ENCODE results near the gene PNLIPRP3.

Gene PNLIPRP3

GRCh38 chr10:116417821-116418220, 9.8 kb upstream of the PNLIPRP3 start:
- no peak overlapping the region for H3K9ac ChIP-seq (ENCODE audit: low read depth, low read length)

DNA sequence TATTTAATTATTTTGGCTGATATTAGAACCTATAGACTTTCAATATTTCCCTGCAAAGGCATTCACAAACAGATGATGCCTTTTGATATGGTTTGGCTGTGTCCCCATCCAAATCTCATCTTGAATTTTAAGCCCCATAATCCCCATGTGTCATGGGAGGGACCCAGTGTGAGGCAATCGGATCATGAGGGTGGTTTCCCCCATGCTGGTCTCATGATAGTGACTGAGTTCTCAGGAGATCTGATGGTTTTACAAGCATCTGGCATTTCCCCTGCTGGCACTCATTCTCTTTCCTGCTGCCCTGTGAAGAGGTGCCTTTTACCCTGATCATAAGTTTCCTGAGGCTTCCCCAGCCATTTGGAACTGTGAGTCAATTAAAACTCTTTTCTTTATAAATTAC, 9.3 kb upstream of the PNLIPRP3 start:
- Histone ChIP-seq H3K27me3 (ENCODE audit: control insufficient read depth, insufficient read depth, low read length) (no peaks in the 10 kb centered on the region), H3K4me3 (ENCODE audit: low read length) (no peak overlapping the region), H3K4me2 (ENCODE audit: low read length) (no peak overlapping the region), H3K9me3 (replicated peaks; ENCODE audit: low read length) (no peaks in the 10 kb centered on the region), H3K9ac (ENCODE audit: low read depth, low read length) (no peak overlapping the region), H3K4me1 (ENCODE audit: control insufficient read depth, insufficient read depth, low read length) (peaks cover 5% of the 10 kb centered on the region), H3K36me3 (ENCODE audit: insufficient read depth, low read length) (no peaks in the 10 kb centered on the region)

More at GRCh38 chr10:116417821-116418220, 9.8 kb upstream of the PNLIPRP3 start:
- H3K9me3 ChIP-seq (replicated peaks; ENCODE audit: low read length) = no peaks in the 10 kb centered on the region
- no peaks in the 10 kb centered on the region for H3K27me3 ChIP-seq (ENCODE audit: control insufficient read depth, insufficient read depth, low read length)
- no peaks in the 10 kb centered on the region for H3K36me3 ChIP-seq (ENCODE audit: insufficient read depth, low read length)
- peaks cover 5% of the 10 kb centered on the region for H3K4me1 ChIP-seq (ENCODE audit: control insufficient read depth, insufficient read depth, low read length)
- no peak overlapping the region for H3K4me3 ChIP-seq (ENCODE audit: low read length)
- H3K4me2 ChIP-seq (ENCODE audit: low read length) = no peak overlapping the region

- no peaks in the 10 kb centered on the region for H3K9me3 ChIP-seq (replicated peaks; ENCODE audit: low read length)
- H3K4me2 ChIP-seq (ENCODE audit: low read length) = no peak overlapping the region
- no peak overlapping the region for H3K9ac ChIP-seq (ENCODE audit: low read depth, low read length)
- H3K36me3 ChIP-seq (ENCODE audit: insufficient read depth, low read length) = no peaks in the 10 kb centered on the region
- no peaks in the 10 kb centered on the region for H3K27me3 ChIP-seq (ENCODE audit: control insufficient read depth, insufficient read depth, low read length)
- peaks cover 5% of the 10 kb centered on the region for H3K4me1 ChIP-seq (ENCODE audit: control insufficient read depth, insufficient read depth, low read length)
- H3K4me3 ChIP-seq (ENCODE audit: low read length) = no peak overlapping the region
Measured at GRCh38 chr10:116421815-116422214, 5.8 kb upstream of the PNLIPRP3 start.

- Histone ChIP-seq H3K9me3 (replicated peaks; ENCODE audit: low read length) (no peaks in the 10 kb centered on the region), H3K9ac (ENCODE audit: low read depth, low read length) (no peak overlapping the region), H3K4me2 (ENCODE audit: low read length) (no peak overlapping the region), H3K27me3 (ENCODE audit: control insufficient read depth, insufficient read depth, low read length) (no peaks in the 10 kb centered on the region), H3K4me1 (ENCODE audit: control insufficient read depth, insufficient read depth, low read length) (no peaks in the 10 kb centered on the region), H3K4me3 (ENCODE audit: low read length) (no peak overlapping the region), H3K36me3 (ENCODE audit: insufficient read depth, low read length) (no peaks in the 10 kb centered on the region)
Measured at GRCh38 chr10:116429288-116429977, 1.8 kb downstream of the PNLIPRP3 start.

DNA sequence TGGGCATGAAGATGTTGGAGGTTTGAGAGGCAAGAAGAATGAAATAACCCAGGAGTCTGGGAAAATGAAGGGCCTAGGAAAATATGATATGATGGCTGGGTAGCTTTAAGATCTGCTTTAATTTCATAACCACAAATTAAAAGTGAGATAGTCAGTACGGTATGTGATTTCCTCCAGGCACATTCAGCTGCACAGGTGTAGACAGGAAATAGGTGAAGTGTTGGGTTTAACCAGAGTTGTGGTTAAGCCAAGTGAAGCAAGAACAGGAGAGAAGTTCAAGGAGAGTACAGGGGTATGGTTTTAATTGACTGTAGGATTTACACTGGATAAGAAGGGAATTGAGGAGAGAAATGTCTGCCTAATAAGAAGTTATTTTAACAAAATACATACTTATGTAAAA, 2.6 kb downstream of the PNLIPRP3 start:
- Histone ChIP-seq H3K4me1 (ENCODE audit: control insufficient read depth, insufficient read depth, low read length) (no peaks in the 10 kb centered on the region), H3K4me3 (ENCODE audit: low read length) (no peak overlapping the region), H3K27me3 (ENCODE audit: control insufficient read depth, insufficient read depth, low read length) (no peaks in the 10 kb centered on the region), H3K9ac (ENCODE audit: low read depth, low read length) (no peak overlapping the region), H3K9me3 (replicated peaks; ENCODE audit: low read length) (no peaks in the 10 kb centered on the region), H3K36me3 (ENCODE audit: insufficient read depth, low read length) (no peaks in the 10 kb centered on the region), H3K4me2 (ENCODE audit: low read length) (no peak overlapping the region)

- Histone ChIP-seq H3K4me1 (ENCODE audit: control insufficient read depth, insufficient read depth, low read length) (no peaks in the 10 kb centered on the region), H3K4me2 (ENCODE audit: low read length) (no peak overlapping the region), H3K9me3 (replicated peaks; ENCODE audit: low read length) (no peaks in the 10 kb centered on the region), H3K27me3 (ENCODE audit: control insufficient read depth, insufficient read depth, low read length) (no peaks in the 10 kb centered on the region), H3K4me3 (ENCODE audit: low read length) (no peak overlapping the region), H3K9ac (ENCODE audit: low read depth, low read length) (no peak overlapping the region), H3K36me3 (ENCODE audit: insufficient read depth, low read length) (no peaks in the 10 kb centered on the region)
Measured at GRCh38 chr10:116431598-116431997, 4.0 kb downstream of the PNLIPRP3 start.

GRCh38 chr10:116437076-116437692, 9.5 kb downstream of the PNLIPRP3 start:
- H3K36me3 ChIP-seq (ENCODE audit: insufficient read depth, low read length) = no peaks in the 10 kb centered on the region
- H3K9me3 ChIP-seq (replicated peaks; ENCODE audit: low read length) = no peaks in the 10 kb centered on the region
- no peak overlapping the region for H3K4me3 ChIP-seq (ENCODE audit: low read length)
- no peak overlapping the region for H3K9ac ChIP-seq (ENCODE audit: low read depth, low read length)
- H3K27me3 ChIP-seq (ENCODE audit: control insufficient read depth, insufficient read depth, low read length) = no peaks in the 10 kb centered on the region
- no peaks in the 10 kb centered on the region for H3K4me1 ChIP-seq (ENCODE audit: control insufficient read depth, insufficient read depth, low read length)
- H3K4me2 ChIP-seq (ENCODE audit: low read length) = no peak overlapping the region

DNA sequence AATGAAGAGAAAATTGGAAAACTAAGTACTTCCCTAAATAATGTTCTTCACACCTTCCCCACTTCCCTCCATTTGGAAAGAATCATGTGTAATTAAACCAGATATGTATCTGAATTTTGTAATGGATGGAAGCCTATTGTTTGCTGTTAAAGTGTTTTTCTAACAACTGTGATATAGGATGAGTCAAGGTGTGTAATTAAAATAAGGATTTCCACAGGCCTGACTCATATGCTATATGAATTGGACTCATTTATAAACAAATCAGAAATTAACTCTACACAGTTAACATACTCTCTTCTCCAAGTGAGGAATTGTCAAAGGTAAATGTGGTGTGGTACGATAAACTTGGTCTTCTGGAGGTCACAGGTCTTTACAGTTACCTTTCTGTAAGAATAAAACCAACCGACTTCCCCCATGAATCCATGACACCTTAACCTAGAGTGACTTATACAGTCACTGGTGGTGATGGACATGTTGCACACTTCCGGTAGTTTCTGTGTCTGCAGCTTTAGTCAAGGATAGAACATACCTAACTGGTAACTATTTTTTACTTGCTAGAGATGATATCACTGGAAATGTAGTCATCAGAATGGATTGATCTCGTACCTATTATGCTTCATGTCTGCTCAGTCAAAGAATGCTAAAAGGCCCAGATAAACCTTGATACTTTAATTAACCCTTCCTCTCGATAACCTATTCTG, 12.8 kb downstream of the PNLIPRP3 start:
- no peaks in the 10 kb centered on the region for H3K4me1 ChIP-seq (ENCODE audit: control insufficient read depth, insufficient read depth, low read length)
- no peaks in the 10 kb centered on the region for H3K27me3 ChIP-seq (ENCODE audit: control insufficient read depth, insufficient read depth, low read length)
- no peaks in the 10 kb centered on the region for H3K9me3 ChIP-seq (replicated peaks; ENCODE audit: low read length)
- H3K9ac ChIP-seq (ENCODE audit: low read depth, low read length) = no peak overlapping the region
- no peaks in the 10 kb centered on the region for H3K36me3 ChIP-seq (ENCODE audit: insufficient read depth, low read length)
- H3K4me2 ChIP-seq (ENCODE audit: low read length) = no peak overlapping the region
- no peak overlapping the region for H3K4me3 ChIP-seq (ENCODE audit: low read length)

DNA sequence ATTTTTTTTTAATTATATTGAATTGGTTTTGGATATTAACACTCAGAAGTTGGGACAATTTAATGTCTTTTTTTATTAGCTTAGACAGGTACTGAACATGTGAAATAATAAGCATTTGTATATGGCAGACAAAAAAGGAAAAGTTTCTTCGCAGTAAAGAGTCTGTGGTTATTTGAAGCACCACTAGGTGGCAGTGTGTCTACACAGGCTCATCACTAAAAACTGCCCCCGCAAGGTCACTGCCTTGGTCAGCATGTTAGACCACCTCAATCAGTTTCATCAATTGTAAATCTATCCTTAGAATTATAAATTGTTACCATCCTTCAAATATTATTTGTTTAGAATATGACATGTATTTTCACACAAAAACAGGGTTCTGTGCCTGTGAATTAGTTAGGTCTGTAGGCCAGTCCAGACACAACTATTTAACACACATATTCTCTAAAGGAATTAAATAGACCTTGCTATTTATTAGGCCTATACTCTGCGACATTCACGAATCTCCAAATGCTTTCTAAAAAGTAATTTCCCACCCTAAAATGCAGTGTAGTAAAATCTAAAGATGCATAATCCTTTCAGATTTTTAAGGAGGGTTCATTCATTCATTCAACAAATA, 17.0 kb downstream of the PNLIPRP3 start:
- Histone ChIP-seq H3K36me3 (ENCODE audit: insufficient read depth, low read length) (no peaks in the 10 kb centered on the region), H3K9ac (ENCODE audit: low read depth, low read length) (no peak overlapping the region), H3K9me3 (replicated peaks; ENCODE audit: low read length) (no peaks in the 10 kb centered on the region), H3K4me3 (ENCODE audit: low read length) (no peak overlapping the region), H3K4me1 (ENCODE audit: control insufficient read depth, insufficient read depth, low read length) (no peaks in the 10 kb centered on the region), H3K4me2 (ENCODE audit: low read length) (no peak overlapping the region), H3K27me3 (ENCODE audit: control insufficient read depth, insufficient read depth, low read length) (no peaks in the 10 kb centered on the region)

DNA sequence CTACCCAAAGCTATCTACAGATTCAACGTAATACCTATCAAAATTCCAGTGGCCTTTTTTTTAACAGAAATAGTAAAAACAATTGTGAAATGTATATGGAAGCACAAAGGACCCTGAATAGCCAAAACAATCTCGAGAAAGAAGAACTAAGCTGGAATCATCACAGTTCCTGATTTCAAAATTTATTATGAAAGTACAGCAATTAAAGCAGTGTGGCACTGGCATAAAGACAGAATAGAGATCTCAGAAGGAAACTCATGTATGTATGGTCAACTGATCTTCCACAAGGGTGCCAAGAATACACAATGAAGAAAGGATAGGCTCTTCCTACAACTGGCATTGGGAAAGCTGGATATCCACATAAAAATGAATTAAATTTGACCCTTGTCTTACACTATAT, 23.2 kb downstream of the PNLIPRP3 start:
- Histone ChIP-seq H3K27me3 (ENCODE audit: control insufficient read depth, insufficient read depth, low read length) (peaks cover 3% of the 10 kb centered on the region), H3K4me1 (ENCODE audit: control insufficient read depth, insufficient read depth, low read length) (no peaks in the 10 kb centered on the region), H3K9ac (ENCODE audit: low read depth, low read length) (no peak overlapping the region), H3K4me2 (ENCODE audit: low read length) (no peak overlapping the region), H3K9me3 (replicated peaks; ENCODE audit: low read length) (no peaks in the 10 kb centered on the region), H3K36me3 (ENCODE audit: insufficient read depth, low read length) (no peaks in the 10 kb centered on the region), H3K4me3 (ENCODE audit: low read length) (no peak overlapping the region)

DNA sequence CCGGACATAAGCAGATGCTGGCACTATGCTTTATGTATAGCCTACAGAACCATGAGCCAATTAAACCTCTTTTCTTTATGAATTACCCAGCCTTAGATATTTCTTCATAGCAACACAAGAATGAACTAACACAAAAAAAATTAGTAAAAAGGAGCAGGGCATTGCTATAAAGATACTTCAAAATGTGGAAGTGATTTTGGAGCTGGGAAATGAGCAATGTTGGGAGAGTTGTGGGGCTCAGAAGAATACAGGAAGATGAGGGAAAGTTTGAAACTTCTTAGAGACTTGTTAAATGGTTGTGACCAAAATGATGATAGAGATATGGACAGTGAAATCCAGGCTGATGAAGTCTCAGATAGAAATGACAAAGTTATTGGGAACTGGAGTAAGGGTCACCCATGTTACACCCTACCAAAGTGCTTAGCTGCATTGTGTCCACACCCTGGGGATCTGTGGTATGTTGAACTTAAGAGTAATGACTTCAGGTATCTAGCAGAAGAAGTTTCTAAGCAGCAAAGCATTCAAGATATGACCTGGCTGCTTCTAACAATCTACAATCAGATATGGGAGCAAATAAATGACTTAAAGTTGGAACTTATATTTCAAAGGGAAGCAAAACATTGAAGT, 24.2 kb downstream of the PNLIPRP3 start:
- Histone ChIP-seq H3K36me3 (ENCODE audit: insufficient read depth, low read length) (no peaks in the 10 kb centered on the region), H3K9me3 (replicated peaks; ENCODE audit: low read length) (no peaks in the 10 kb centered on the region), H3K4me1 (ENCODE audit: control insufficient read depth, insufficient read depth, low read length) (no peaks in the 10 kb centered on the region), H3K4me2 (ENCODE audit: low read length) (no peak overlapping the region), H3K27me3 (ENCODE audit: control insufficient read depth, insufficient read depth, low read length) (peaks cover 3% of the 10 kb centered on the region), H3K9ac (ENCODE audit: low read depth, low read length) (no peak overlapping the region), H3K4me3 (ENCODE audit: low read length) (no peak overlapping the region)
